K562 (cell line): ENCODE results near the gene BCAR3. TPM values are rescaled to one million over a fixed set of nuclear protein-coding genes. Genes with fewer than 3 reads are reported as not detected.

ENCODE experiments used
- CBFA2T3 ChIP-seq: fragments of 450-650 bp; IDR thresholded peaks from 2 replicates; pipeline ENCODE4 v1.6.1; 2017
- DPF2 ChIP-seq: fragments of 450-650 bp; IDR thresholded peaks from 2 replicates; pipeline ENCODE4 v1.6.1; 2016
- FOS ChIP-seq: IDR thresholded peaks from 3 replicates; pipeline ENCODE4 v1.6.1; 2011; ENCODE audit not compliant: insufficient read length; ENCODE audit errors: extremely low read depth
- FOXK2 ChIP-seq, 2 experiments: fragments of 450-650 bp; IDR thresholded peaks in 1 of 2; conservative IDR thresholded peaks in 1 of 2; 2 replicates each; pipeline ENCODE4 v1.6.1; 2016; ENCODE audit warnings: low read depth in 2 of 2, mild to moderate bottlenecking in 1 of 2
- HDAC3 ChIP-seq: fragments of 450-650 bp; IDR thresholded peaks from 2 replicates; pipeline ENCODE4 v1.6.1; 2018; ENCODE audit warnings: borderline replicate concordance, mild to moderate bottlenecking, moderate library complexity; ENCODE audit not compliant: partially characterized antibody
- KDM4B ChIP-seq, 2 experiments: fragments of 450-650 bp in 1 of 2; sonication (generic) in 1 of 2; IDR thresholded peaks; 2 replicates each; pipeline ENCODE4 v1.6.1; 2016 to 2017; ENCODE audit warnings: borderline replicate concordance in 2 of 2, antibody characterized with exemption in 1 of 2, low read depth in 1 of 2, mild to moderate bottlenecking in 1 of 2
- KLF10 ChIP-seq: fragments of 250-450 bp; sonication (Bioruptor Pico); IDR thresholded peaks from 2 replicates; pipeline ENCODE4 v1.6.1; 2021; ENCODE audit warnings: matching md5 sums
- KLF6 ChIP-seq: fragments of 250-450 bp; sonication (Bioruptor Pico); IDR thresholded peaks from 2 replicates; pipeline ENCODE4 v1.4.0; 2020; ENCODE audit warnings: mild to moderate bottlenecking, moderate library complexity, borderline replicate concordance
- ZNF217 ChIP-seq: sonication (generic); formaldehyde crosslinking; IDR thresholded peaks from 2 replicates; pipeline ENCODE4 v1.8.0; 2022; ENCODE audit warnings: mild to moderate bottlenecking, missing genetic modification reagents
- ZNF263 ChIP-seq: sonication (generic); formaldehyde crosslinking; IDR thresholded peaks from 2 replicates; pipeline ENCODE4 v1.8.0; 2022; ENCODE audit warnings: mild to moderate bottlenecking, missing genetic modification reagents, borderline replicate concordance
- ZNF316 ChIP-seq: fragments of 450-650 bp; IDR thresholded peaks from 2 replicates; pipeline ENCODE4 v1.6.1; 2016
- polyA plus RNA-seq, 8 experiments: library from polyadenylated mRNA; depleted of rRNA in 4 of 8; stranded (reverse) in 5 of 8; unstranded in 3 of 8; fragments of >200 nt; fragmentation: Nextera tagmentation in 2 of 8; fragmentation: Illumina TruSeq in 1 of 8; extraction: Ambion mirVana in 2 of 8; extraction: Trizol in 1 of 8; gene quantifications; 2 replicates each; pipeline versions ENCODE4 v1.2.1 to v1.2.3, GENCODE V29; 2011 to 2014; ENCODE audit warnings: inconsistent platforms in 1 of 8, missing spikeins in 1 of 8
- total RNA-seq, 7 experiments: library from RNA; depleted of rRNA in 6 of 7; stranded (reverse); fragments of >200 nt in 6 of 7; fragmentation: Illumina TruSeq in 2 of 7; extraction: Trizol in 2 of 7; gene quantifications; 2 replicates each; pipeline versions ENCODE4 v1.2.1 to v1.2.3, GENCODE V29; 2011 to 2021; ENCODE audit warnings: low replicate concordance in 1 of 7
- TF ChIP-seq, protein P1 (sequence below), 2 experiments: fragments of 450-650 bp; conservative IDR thresholded peaks; 2 replicates each; pipeline ENCODE4 v1.6.1; 2017; ENCODE audit warnings: mild to moderate bottlenecking in 2 of 2, moderate library complexity in 2 of 2
- TF ChIP-seq, protein P2 (sequence below): fragments of 450-650 bp; IDR thresholded peaks from 2 replicates; pipeline ENCODE4 v1.6.1; 2016; ENCODE audit warnings: missing biosample characterization, missing genetic modification characterization

The BCAR3 gene
- total and polyA plus RNA-seq, 9 of the 15 experiments (the other 6 are each of a cell fraction or from before 2014, with no cell fraction given): 1.8 to 6.3 (median 3.8) TPM

DNA sequence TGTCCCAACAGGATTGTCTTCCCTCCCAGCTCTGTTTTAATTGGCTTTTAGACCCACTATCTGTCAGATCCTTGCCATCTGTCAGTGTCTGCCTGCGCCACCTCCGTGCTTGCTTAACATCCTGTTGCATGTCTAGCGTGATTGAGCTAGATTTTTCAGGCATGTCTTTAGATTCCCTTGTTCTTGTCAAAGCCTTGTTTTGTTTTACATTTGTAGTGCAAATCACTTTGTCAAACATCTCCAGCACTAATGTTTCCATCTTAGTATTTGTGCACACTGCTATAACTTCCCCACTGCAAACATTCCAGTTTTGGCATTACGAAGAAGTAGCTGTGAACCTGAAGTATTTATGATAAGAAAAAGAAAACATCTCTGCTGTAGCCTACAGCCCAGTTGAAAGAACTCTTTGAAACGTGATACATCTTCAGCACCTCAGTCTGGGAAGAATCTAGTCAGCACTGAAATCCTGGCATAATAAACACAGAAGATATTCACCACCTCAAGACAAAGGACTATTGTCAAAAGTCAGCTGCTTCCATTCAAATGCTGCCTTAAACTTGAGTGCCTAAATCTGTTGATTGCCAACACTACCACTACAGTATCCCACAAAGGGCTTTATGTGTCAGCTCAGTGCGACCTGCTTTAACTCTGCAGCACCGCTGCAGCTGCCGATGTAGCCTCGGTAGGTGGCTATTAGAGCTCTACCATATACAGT lies 128.7 kb downstream of the BCAR3 start (continued):
- TF ChIP-seq, protein P1, sequence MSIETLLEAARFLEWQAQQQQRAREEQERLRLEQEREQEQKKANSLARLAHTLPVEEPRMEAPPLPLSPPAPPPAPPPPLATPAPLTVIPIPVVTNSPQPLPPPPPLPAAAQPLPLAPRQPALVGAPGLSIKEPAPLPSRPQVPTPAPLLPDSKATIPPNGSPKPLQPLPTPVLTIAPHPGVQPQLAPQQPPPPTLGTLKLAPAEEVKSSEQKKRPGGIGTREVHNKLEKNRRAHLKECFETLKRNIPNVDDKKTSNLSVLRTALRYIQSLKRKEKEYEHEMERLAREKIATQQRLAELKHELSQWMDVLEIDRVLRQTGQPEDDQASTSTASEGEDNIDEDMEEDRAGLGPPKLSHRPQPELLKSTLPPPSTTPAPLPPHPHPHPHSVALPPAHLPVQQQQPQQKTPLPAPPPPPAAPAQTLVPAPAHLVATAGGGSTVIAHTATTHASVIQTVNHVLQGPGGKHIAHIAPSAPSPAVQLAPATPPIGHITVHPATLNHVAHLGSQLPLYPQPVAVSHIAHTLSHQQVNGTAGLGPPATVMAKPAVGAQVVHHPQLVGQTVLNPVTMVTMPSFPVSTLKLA (conservative IDR thresholded peaks at IDR 0.05): 0 out of 4 replicates have a peak, but pooled peaks of 1 of the 2 experiments have one; percentile 19
- TF ChIP-seq ZNF217 (CRISPR knock-in tag) (no peak), KLF10 (CRISPR knock-in tag) (no peak), CBFA2T3 (peak; percentile 58), FOXK2 (conservative IDR thresholded peaks at IDR 0.05 in 1 of 2, IDR thresholded peaks at IDR 0.05 in 1 of 2; ENCODE audit: low read depth in 2 of 2) (no peak), KDM4B (IDR thresholded peaks at IDR 0.05; ENCODE audit: borderline replicate concordance in 2 of 2, low read depth in 1 of 2) (no peak), ZNF316 (no peak), FOS (no peak), DPF2 (peak; percentile 33; the same call in 1 of the 2 replicates), ZNF263 (CRISPR knock-in tag) (no peak), KLF6 (no peak), HDAC3 (no peak)
- TF ChIP-seq, protein P2, sequence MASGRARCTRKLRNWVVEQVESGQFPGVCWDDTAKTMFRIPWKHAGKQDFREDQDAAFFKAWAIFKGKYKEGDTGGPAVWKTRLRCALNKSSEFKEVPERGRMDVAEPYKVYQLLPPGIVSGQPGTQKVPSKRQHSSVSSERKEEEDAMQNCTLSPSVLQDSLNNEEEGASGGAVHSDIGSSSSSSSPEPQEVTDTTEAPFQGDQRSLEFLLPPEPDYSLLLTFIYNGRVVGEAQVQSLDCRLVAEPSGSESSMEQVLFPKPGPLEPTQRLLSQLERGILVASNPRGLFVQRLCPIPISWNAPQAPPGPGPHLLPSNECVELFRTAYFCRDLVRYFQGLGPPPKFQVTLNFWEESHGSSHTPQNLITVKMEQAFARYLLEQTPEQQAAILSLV: peak; percentile 51; the same call in 1 of the 2 replicates
- TF ChIP-seq, all 486 proteins: peak for 18
